Measurements from ENCODE around the gene KIAA0319L.

GRCh38 chr1:35428360-35428759 is 128.8 kb downstream of the KIAA0319L start:
- TF ChIP-seq CTCF (optimal IDR thresholded peaks at IDR 0.05 in 1 of 3, IDR thresholded peaks at IDR 0.05 in 1 of 3, conservative IDR thresholded peaks at IDR 0.05 in 1 of 3; ENCODE audit: extremely low read depth in 1 of 3, insufficient read depth in 2 of 3, low read length in 3 of 3): no peak
- TF ChIP-seq EZH2 (IDR thresholded peaks at IDR 0.05; ENCODE audit: low read length): no peak

All from keratinocyte (primary cell).